ENCODE data around the gene CSNK1D.
A peak's percentile ranks its signal among the peaks of the same experiment; 100 is the strongest.

Gene CSNK1D

GRCh38 chr17:82252511-82253178 lies 20.9 kb downstream of the CSNK1D start:
- DNase-seq (ENCODE audit: low read depth in 2 of 2): no peak

GRCh38 chr17:82250868-82251500 lies 22.5 kb downstream of the CSNK1D start:
- no peak for DNase-seq (ENCODE audit: low read depth in 2 of 2)

GRCh38 chr17:82249896-82250581 lies 23.5 kb downstream of the CSNK1D start:
- DNase-seq (ENCODE audit: low read depth in 2 of 2): no peak

GRCh38 chr17:82248815-82249674 lies 24.5 kb downstream of the CSNK1D start:
- DNase-seq (ENCODE audit: low read depth in 2 of 2): no peak

GRCh38 chr17:82247856-82248671 lies 25.4 kb downstream of the CSNK1D start:
- no peak for DNase-seq (ENCODE audit: low read depth in 2 of 2)

GRCh38 chr17:82247182-82247823 lies 26.2 kb downstream of the CSNK1D start:
- no peak for DNase-seq (ENCODE audit: low read depth in 2 of 2)

GRCh38 chr17:82246365-82247181 lies 26.9 kb downstream of the CSNK1D start:
- DNase-seq (ENCODE audit: low read depth in 2 of 2): no peak

- DNase-seq (ENCODE audit: low read depth in 2 of 2): no peak
These were observed 27.5 kb downstream of the CSNK1D start for GRCh38 chr17:82246040-82246364.

GRCh38 chr17:82245134-82246039 lies 28.1 kb downstream of the CSNK1D start:
- no peak for DNase-seq (ENCODE audit: low read depth in 2 of 2)

- no peak for DNase-seq (ENCODE audit: low read depth in 2 of 2)
These were observed 28.9 kb downstream of the CSNK1D start for GRCh38 chr17:82244413-82245133.

- no peak for DNase-seq (ENCODE audit: low read depth in 2 of 2)
These were observed 29.7 kb downstream of the CSNK1D start for GRCh38 chr17:82243648-82244412.

- no peak for DNase-seq (ENCODE audit: low read depth in 2 of 2)
These were observed 30.4 kb downstream of the CSNK1D start for GRCh38 chr17:82242977-82243647.

- no peak for DNase-seq (ENCODE audit: low read depth in 2 of 2)
These were observed 30.9 kb downstream of the CSNK1D start for GRCh38 chr17:82242698-82242976.

GRCh38 chr17:82241926-82242697 lies 31.4 kb downstream of the CSNK1D start:
- DNase-seq (ENCODE audit: low read depth in 2 of 2): no peak

- peak in 1 of 2 donors; percentile 43 for DNase-seq (ENCODE audit: low read depth in 2 of 2)
These were observed 32.1 kb downstream of the CSNK1D start for GRCh38 chr17:82241183-82241925.
